ENCODE results near the gene TRAF3IP3. TPM values are rescaled to one million over a fixed set of nuclear protein-coding genes. Genes with fewer than 3 reads are reported as not detected.

TRAF3IP3 gene
- total and polyA plus RNA-seq, 2 of the 13 experiments (the other 11 are each of a cell fraction or from before 2014, with no cell fraction given) = not detected

DNA sequence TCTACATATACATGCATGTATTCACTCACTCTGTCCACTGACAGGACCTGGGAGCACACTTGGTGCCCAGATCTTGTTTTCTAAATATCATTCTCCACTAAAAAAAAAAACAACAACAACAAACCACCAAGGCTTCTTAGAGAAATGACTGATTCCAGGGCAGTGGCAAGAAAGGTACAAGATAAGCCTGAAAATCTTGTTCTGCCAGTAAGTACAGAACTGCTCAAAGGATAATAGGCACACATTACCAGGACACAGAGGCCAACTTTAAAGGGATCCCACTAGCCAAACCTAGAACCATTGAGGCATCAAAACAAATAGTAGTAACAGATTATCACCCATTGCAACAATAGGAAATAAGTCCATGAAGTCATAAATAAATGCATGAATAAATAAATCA is 40.5 kb upstream of the TRAF3IP3 start:
- Histone ChIP-seq H4K20me1 (ENCODE audit: insufficient read depth, low read length) (no peaks in the 10 kb centered on the region), H3K4me3 (replicated peaks in 1 of 3; ENCODE audit: insufficient read depth in 1 of 3, low read depth in 2 of 3, low read length in 3 of 3) (no peak overlapping the region), H3K9me3 (ENCODE audit: low read length) (no peaks in the 10 kb centered on the region), H3K4me2 (ENCODE audit: low read depth, low read length) (no peak overlapping the region), H3K9ac (ENCODE audit: insufficient read depth, low read depth, low read length) (no peak overlapping the region), H3K27ac (ENCODE audit: extremely low read length, insufficient read depth, low read length) (no peak overlapping the region), H2AFZ (ENCODE audit: low read length) (no peak overlapping the region), H3K4me1 (ENCODE audit: insufficient read depth, low read length) (no peaks in the 10 kb centered on the region), H3K36me3 (replicated peaks in 1 of 2; ENCODE audit: control insufficient read depth in 1 of 2, insufficient read depth in 2 of 2, low read length in 2 of 2) (no peaks in the 10 kb centered on the region), H3K79me2 (ENCODE audit: insufficient read depth, low read length) (no peaks in the 10 kb centered on the region), H3K27me3 (ENCODE audit: control insufficient read depth in 1 of 2, insufficient read depth in 2 of 2, low read length in 2 of 2) (no peaks in the 10 kb centered on the region)
- TF ChIP-seq, protein P1, sequence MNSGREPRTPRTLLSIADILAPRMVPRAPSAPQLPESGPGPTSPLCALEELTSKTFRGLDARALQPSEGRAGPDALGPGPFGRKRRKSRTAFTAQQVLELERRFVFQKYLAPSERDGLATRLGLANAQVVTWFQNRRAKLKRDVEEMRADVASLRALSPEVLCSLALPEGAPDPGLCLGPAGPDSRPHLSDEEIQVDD (CRISPR knock-in tag; IDR thresholded peaks at IDR 0.05; ENCODE audit: borderline replicate concordance) = no peak
- TF ChIP-seq REPIN1 (CRISPR knock-in tag; IDR thresholded peaks at IDR 0.05; ENCODE audit: borderline replicate concordance, low read depth) = no peak
- no peak for TF ChIP-seq NFKBIZ (CRISPR knock-in tag; IDR thresholded peaks at IDR 0.05)
- no peak for FAIRE-seq
- ChIA-PET POLR2A (no interaction called here), CTCF (ENCODE audit: low intra/inter-chr PET ratio, low total read pairs) (no interaction called here)
- no TSS peak for BruUV-seq (replicated peaks)
- DNase-seq (ENCODE audit: low spot score) = no peak
- in situ Hi-C loops (cut with HindIII; ENCODE audit: extremely low pct_ligation_motif_present, low pct_unique_long_range_greater_than_20kb) (loop anchor here (25.0 kb wide), 1 partner anchor 603 kb away; no protein-coding TSS in a partner anchor), intact Hi-C loops (cut with micrococcal nuclease; ENCODE audit: unreplicated experiment) (no loop called here)
- no peak for ATAC-seq

DNA sequence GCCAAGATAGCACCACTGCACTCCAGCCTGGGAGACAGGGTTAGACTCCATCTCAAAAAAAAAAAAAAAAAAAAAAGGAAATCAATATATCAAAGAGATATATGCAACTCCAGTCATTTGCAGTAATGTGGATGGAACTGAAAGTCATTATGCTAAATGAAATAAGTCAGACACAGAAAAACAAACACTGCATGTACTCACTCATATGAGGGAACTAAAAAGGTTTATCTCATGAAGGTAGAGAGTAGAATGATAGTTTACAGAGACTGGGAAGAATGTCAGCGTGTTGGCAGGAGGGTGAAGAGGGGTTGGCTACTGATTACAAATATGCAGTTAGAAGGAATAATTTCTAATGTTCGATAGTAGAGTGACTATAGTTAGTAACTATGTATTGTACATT is 38.0 kb upstream of the TRAF3IP3 start:
- Histone ChIP-seq H3K36me3 (replicated peaks in 1 of 2; ENCODE audit: control insufficient read depth in 1 of 2, insufficient read depth in 2 of 2, low read length in 2 of 2) (no peaks in the 10 kb centered on the region), H3K9ac (ENCODE audit: insufficient read depth, low read depth, low read length) (no peak overlapping the region), H3K27ac (ENCODE audit: extremely low read length, insufficient read depth, low read length) (no peak overlapping the region), H4K20me1 (ENCODE audit: insufficient read depth, low read length) (no peaks in the 10 kb centered on the region), H3K4me3 (replicated peaks in 1 of 3; ENCODE audit: insufficient read depth in 1 of 3, low read depth in 2 of 3, low read length in 3 of 3) (no peak overlapping the region), H2AFZ (ENCODE audit: low read length) (no peak overlapping the region), H3K4me1 (ENCODE audit: insufficient read depth, low read length) (no peaks in the 10 kb centered on the region), H3K79me2 (ENCODE audit: insufficient read depth, low read length) (no peaks in the 10 kb centered on the region), H3K4me2 (ENCODE audit: low read depth, low read length) (no peak overlapping the region), H3K27me3 (ENCODE audit: control insufficient read depth in 1 of 2, insufficient read depth in 2 of 2, low read length in 2 of 2) (no peaks in the 10 kb centered on the region), H3K9me3 (ENCODE audit: low read length) (no peaks in the 10 kb centered on the region)
- ATAC-seq = no peak
- ChIA-PET CTCF (ENCODE audit: low intra/inter-chr PET ratio, low total read pairs) (no interaction called here), POLR2A (no interaction called here)
- intact Hi-C loops (cut with micrococcal nuclease; ENCODE audit: unreplicated experiment) = no loop called here
- FAIRE-seq = no peak
- DNase-seq (ENCODE audit: low spot score) = no peak
- in situ Hi-C loops (cut with HindIII; ENCODE audit: extremely low pct_ligation_motif_present, low pct_unique_long_range_greater_than_20kb) = loop anchor here (25.0 kb wide), 1 partner anchor 606 kb away; no protein-coding TSS in a partner anchor
- BruUV-seq (replicated peaks) = no TSS peak
- WGBS (ENCODE audit: low lambda C conversion rate) = 0% methylated on average over 2 of the region's 2 CpGs
- TF ChIP-seq, protein P2, sequence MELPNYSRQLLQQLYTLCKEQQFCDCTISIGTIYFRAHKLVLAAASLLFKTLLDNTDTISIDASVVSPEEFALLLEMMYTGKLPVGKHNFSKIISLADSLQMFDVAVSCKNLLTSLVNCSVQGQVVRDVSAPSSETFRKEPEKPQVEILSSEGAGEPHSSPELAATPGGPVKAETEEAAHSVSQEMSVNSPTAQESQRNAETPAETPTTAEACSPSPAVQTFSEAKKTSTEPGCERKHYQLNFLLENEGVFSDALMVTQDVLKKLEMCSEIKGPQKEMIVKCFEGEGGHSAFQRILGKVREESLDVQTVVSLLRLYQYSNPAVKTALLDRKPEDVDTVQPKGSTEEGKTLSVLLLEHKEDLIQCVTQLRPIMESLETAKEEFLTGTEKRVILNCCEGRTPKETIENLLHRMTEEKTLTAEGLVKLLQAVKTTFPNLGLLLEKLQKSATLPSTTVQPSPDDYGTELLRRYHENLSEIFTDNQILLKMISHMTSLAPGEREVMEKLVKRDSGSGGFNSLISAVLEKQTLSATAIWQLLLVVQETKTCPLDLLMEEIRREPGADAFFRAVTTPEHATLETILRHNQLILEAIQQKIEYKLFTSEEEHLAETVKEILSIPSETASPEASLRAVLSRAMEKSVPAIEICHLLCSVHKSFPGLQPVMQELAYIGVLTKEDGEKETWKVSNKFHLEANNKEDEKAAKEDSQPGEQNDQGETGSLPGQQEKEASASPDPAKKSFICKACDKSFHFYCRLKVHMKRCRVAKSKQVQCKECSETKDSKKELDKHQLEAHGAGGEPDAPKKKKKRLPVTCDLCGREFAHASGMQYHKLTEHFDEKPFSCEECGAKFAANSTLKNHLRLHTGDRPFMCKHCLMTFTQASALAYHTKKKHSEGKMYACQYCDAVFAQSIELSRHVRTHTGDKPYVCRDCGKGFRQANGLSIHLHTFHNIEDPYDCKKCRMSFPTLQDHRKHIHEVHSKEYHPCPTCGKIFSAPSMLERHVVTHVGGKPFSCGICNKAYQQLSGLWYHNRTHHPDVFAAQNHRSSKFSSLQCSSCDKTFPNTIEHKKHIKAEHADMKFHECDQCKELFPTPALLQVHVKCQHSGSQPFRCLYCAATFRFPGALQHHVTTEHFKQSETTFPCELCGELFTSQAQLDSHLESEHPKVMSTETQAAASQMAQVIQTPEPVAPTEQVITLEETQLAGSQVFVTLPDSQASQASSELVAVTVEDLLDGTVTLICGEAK (IDR thresholded peaks at IDR 0.05) = no peak
- TF ChIP-seq, protein P2 (CRISPR knock-in tag; IDR thresholded peaks at IDR 0.05) = no peak
- no peak for TF ChIP-seq RBM22 (optimal IDR thresholded peaks at IDR 0.05; ENCODE audit: low read length)
- TF ChIP-seq MTF2 (CRISPR knock-in tag; IDR thresholded peaks at IDR 0.05; ENCODE audit: borderline replicate concordance) = no peak
- TF ChIP-seq, protein P3, sequence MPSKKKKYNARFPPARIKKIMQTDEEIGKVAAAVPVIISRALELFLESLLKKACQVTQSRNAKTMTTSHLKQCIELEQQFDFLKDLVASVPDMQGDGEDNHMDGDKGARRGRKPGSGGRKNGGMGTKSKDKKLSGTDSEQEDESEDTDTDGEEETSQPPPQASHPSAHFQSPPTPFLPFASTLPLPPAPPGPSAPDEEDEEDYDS (CRISPR knock-in tag; IDR thresholded peaks at IDR 0.05) = no peak
- no peak for TF ChIP-seq ZFP41 (CRISPR knock-in tag; IDR thresholded peaks at IDR 0.05; ENCODE audit: borderline replicate concordance)
- no peak for TF ChIP-seq ZFAT (CRISPR knock-in tag; conservative IDR thresholded peaks at IDR 0.05)

Measured in HepG2 (cell line).